GM23248 (cell line): ENCODE data around the gene UBASH3B. TPM values are rescaled to one million over a fixed set of nuclear protein-coding genes. Genes with fewer than 3 reads are reported as not detected.
A peak's percentile ranks its signal among the peaks of the same experiment; 100 is the strongest.

Experiments used
- DNase-seq: peaks from one replicate; pipeline ENCODE4 v3.0.0-alpha.2; 2015
- H2AFZ ChIP-seq: fragments of 200-600 bp; sonication (generic); 2 replicates; pipeline ENCODE4 v1.6.1; 2016; ENCODE audit warnings: antibody characterized with exemption
- H3F3A ChIP-seq: fragments of 200-600 bp; sonication (generic); 2 replicates; pipeline ENCODE4 v1.6.1; 2016; ENCODE audit warnings: mild to moderate bottlenecking, antibody characterized with exemption, mixed run types; ENCODE audit not compliant: insufficient read depth
- H3K27ac ChIP-seq: fragments of 200-600 bp; sonication (generic); 2 replicates; pipeline ENCODE4 v1.5.1; 2016; ENCODE audit warnings: mild to moderate bottlenecking
- H3K27me3 ChIP-seq: fragments of 200-600 bp; sonication (generic); replicated peaks from 2 replicates; pipeline ENCODE4 v1.6.1; 2016; ENCODE audit warnings: mild to moderate bottlenecking; ENCODE audit not compliant: insufficient read depth
- H3K36me3 ChIP-seq: fragments of 200-600 bp; sonication (generic); 2 replicates; pipeline ENCODE4 v1.6.1; 2016; ENCODE audit warnings: low read depth, mild to moderate bottlenecking
- H3K4me1 ChIP-seq: fragments of 200-600 bp; sonication (generic); 2 replicates; pipeline ENCODE4 v1.6.1; 2016; ENCODE audit warnings: mild to moderate bottlenecking; ENCODE audit not compliant: insufficient read depth
- H3K4me2 ChIP-seq: fragments of 200-600 bp; sonication (generic); one replicate; pipeline ENCODE4 v1.6.1; 2016; ENCODE audit warnings: mild to moderate bottlenecking; ENCODE audit not compliant: unreplicated experiment
- H3K4me3 ChIP-seq: fragments of 200-600 bp; sonication (generic); 2 replicates; pipeline ENCODE4 v1.5.1; 2016; ENCODE audit warnings: mild to moderate bottlenecking
- H3K79me2 ChIP-seq: fragments of 200-600 bp; sonication (generic); 2 replicates; pipeline ENCODE4 v1.6.1; 2016; ENCODE audit warnings: mild to moderate bottlenecking; ENCODE audit not compliant: insufficient read depth
- H3K9ac ChIP-seq: fragments of 200-600 bp; sonication (generic); 2 replicates; pipeline ENCODE4 v1.6.1; 2016; ENCODE audit warnings: mild to moderate bottlenecking
- H3K9me2 ChIP-seq: fragments of 200-600 bp; sonication (generic); 2 replicates; pipeline ENCODE4 v1.6.1; 2016; ENCODE audit warnings: mixed run types, mild to moderate bottlenecking, moderate library complexity; ENCODE audit not compliant: insufficient read depth
- H3K9me3 ChIP-seq: fragments of 200-600 bp; sonication (generic); one replicate; pipeline ENCODE4 v1.6.1; 2017; ENCODE audit warnings: low read depth
- H4K20me1 ChIP-seq: fragments of 200-600 bp; sonication (generic); 2 replicates; pipeline ENCODE4 v1.6.0; 2016; ENCODE audit not compliant: insufficient read depth
- EZH2 ChIP-seq: fragments of 200-600 bp; sonication (generic); IDR thresholded peaks from 2 replicates; pipeline ENCODE4 v1.6.1; 2018; ENCODE audit warnings: antibody characterized with exemption, mild to moderate bottlenecking; ENCODE audit not compliant: insufficient read depth, poor library complexity, severe bottlenecking
- EZH2phosphoT487 ChIP-seq: fragments of 200-600 bp; sonication (generic); IDR thresholded peaks from 2 replicates; pipeline ENCODE4 v1.6.1; 2018; ENCODE audit warnings: antibody characterized with exemption, moderate library complexity, mild to moderate bottlenecking, low read depth; ENCODE audit not compliant: insufficient read depth
- WGBS, 2 experiments: methylation state at CpG; one replicate each; pipeline ENCODE4 v1.1.6; 2015 to 2017; ENCODE audit warnings: low lambda C conversion rate in 2 of 2, low coverage in 1 of 2; ENCODE audit errors: missing lambda C conversion rate in 2 of 2; 5-methylcytosine and 5-hydroxymethylcytosine counted together
- in situ Hi-C: fragments of 300-500 bp; cut with MboI; formaldehyde crosslinking; loops from 2 replicates; pipeline ENCODE4 v1.15.0; 2020
- polyA plus RNA-seq: library from polyadenylated mRNA; unstranded; fragments of >200 nt; fragmentation: Nextera tagmentation; extraction: Ambion mirVana; gene quantifications from 2 replicates; pipeline ENCODE4 v1.2.1, GENCODE V29; 2016
- total RNA-seq: library from RNA; depleted of rRNA; stranded (reverse); fragments of >200 nt; shearing (Covaris generic); gene quantifications from 2 replicates; pipeline ENCODE4 v1.2.3, GENCODE V29; 2014

The UBASH3B gene
- total and polyA plus RNA-seq, 2 experiments from 2014 or later: 15.5 to 19.7 TPM

DNA sequence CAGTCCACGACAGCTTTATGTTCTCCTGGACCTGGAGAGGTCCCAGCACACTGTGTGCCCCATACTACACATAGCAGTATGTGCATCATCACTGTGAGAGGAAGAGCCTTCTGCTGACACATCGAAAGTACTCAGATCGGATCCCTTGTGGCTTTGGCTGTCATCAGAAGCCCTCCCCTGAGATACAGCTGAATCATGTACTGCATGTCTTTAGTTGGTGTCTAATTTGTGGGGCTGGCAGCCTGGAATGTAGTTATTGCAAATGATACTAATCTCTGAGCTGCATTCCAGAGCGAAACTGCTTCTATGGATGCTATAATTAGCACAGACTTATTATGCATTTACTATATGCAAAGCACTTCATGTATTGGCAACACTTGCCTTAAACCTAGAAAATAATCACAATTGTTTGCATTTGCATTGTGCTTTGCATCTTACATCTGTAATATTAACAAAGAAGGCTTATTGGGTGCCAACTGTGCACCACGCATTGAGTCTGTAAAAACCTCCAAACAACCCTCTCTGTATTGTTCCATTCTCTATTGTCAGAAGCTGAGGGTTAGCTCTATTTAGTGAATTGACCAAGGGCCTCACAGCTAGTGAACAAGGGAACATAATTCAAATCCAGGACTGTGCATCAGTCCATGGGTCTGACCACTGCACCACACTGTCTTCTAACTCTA lies 93.6 kb downstream of the UBASH3B start:
- Histone ChIP-seq H3K4me2 (peak overlapping the region; percentile 70), H3K9ac (no peak overlapping the region), H3K9me3 (no peaks in the 10 kb centered on the region), H3K36me3 (no peaks in the 10 kb centered on the region), H3F3A (peaks cover 22% of the 10 kb centered on the region), H3K27ac (peak overlapping the region; percentile 52), H2AFZ (no peak overlapping the region), H3K4me1 (peaks cover 29% of the 10 kb centered on the region), H4K20me1 (no peaks in the 10 kb centered on the region), H3K4me3 (peak overlapping the region; percentile 20; the same call in 1 of the 2 replicates), H3K79me2 (peaks cover 45% of the 10 kb centered on the region), H3K9me2 (no peaks in the 10 kb centered on the region), H3K27me3 (no peaks in the 10 kb centered on the region)
- 2 to 3% methylated on average over 5 of the region's 5 CpGs for WGBS, 2 experiments
- no peak for TF ChIP-seq EZH2
- peak; percentile 90 for TF ChIP-seq EZH2phosphoT487
- in situ Hi-C loops: no loop called here
- DNase-seq: peak; percentile 97

DNA sequence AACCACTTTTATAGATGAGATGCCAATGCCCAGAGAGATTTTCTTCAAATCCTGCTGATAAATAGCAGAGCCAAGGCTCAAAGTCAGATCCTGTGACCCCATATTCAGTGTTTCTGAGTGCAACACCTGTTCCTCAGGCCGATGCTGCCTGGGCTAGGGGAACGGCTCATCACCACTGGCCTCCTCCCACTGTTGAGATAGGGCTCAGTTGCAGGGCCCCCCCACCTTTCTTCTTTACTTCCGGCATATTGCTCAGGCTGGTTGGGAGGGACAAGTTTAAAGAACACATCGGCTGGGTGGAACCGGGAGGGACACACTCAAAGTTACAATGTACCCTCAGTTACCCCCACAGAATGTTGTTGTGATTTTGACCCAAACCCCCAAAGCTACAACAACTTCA lies 94.5 kb downstream of the UBASH3B start:
- 97 to 98% methylated on average over 5 of the region's 5 CpGs for WGBS, 2 experiments
- Histone ChIP-seq H3K79me2 (peaks cover 49% of the 10 kb centered on the region), H4K20me1 (no peaks in the 10 kb centered on the region), H3K4me1 (peaks cover 29% of the 10 kb centered on the region), H2AFZ (no peak overlapping the region), H3K9me2 (no peaks in the 10 kb centered on the region), H3K36me3 (no peaks in the 10 kb centered on the region), H3K27ac (no peak overlapping the region), H3K9ac (no peak overlapping the region), H3K4me3 (no peak overlapping the region), H3K27me3 (no peaks in the 10 kb centered on the region), H3F3A (peaks cover 22% of the 10 kb centered on the region), H3K9me3 (no peaks in the 10 kb centered on the region), H3K4me2 (no peak overlapping the region)
- TF ChIP-seq EZH2phosphoT487: no peak
- TF ChIP-seq EZH2: no peak
- no peak for DNase-seq
- in situ Hi-C loops: no loop called here

DNA sequence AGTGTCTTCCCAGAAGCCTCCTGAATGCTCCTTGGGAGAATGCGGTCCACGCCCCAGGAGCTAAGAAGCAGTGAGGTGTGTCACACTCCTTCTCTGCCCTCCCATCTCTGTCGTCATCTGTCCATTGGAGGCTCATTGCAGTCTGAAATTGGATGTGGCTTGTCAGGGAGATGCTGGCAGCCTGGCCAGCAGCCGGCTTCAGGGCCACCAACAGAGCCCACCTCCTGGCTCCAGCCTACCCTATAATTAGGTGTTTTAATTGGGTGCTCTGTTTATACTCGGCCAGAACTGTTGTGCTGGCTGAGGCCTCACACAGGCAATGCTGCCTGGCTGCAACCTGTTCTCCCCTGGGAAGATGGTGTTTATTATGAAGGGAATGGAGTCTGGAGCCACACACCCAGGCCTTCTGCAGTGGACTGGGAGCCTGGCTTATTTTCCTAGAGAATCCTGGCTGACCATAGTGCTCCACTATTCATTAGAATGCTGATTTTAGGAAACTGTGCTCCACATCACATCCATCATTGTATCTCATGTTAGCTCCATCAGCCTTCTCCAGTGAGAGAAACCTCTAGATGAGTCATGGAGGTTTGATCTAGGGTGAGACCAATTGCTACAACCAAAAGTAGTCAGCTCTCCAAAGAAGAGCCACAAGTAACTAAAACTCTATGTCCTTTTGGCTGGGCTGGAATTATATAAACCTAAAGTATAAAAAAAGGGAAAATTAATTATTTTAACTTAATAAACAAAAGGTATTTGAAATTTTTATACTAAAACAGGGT lies 96.0 kb downstream of the UBASH3B start:
- Histone ChIP-seq H3K9me3 (no peaks in the 10 kb centered on the region), H3K79me2 (peaks cover 57% of the 10 kb centered on the region), H3F3A (peaks cover 22% of the 10 kb centered on the region), H2AFZ (no peak overlapping the region), H3K4me1 (peaks cover 29% of the 10 kb centered on the region), H3K9ac (no peak overlapping the region), H3K9me2 (no peaks in the 10 kb centered on the region), H3K4me2 (no peak overlapping the region), H4K20me1 (no peaks in the 10 kb centered on the region), H3K27ac (no peak overlapping the region), H3K4me3 (no peak overlapping the region), H3K27me3 (no peaks in the 10 kb centered on the region), H3K36me3 (no peaks in the 10 kb centered on the region)
- in situ Hi-C loops: no loop called here
- DNase-seq: peak; percentile 70
- 96 to 97% methylated on average over 5 of the region's 5 CpGs for WGBS, 2 experiments
- TF ChIP-seq EZH2phosphoT487 (no peak), EZH2 (no peak)

- TF ChIP-seq EZH2phosphoT487: no peak
- TF ChIP-seq EZH2: no peak
- in situ Hi-C loops: no loop called here
Measured at GRCh38 chr11:122754028-122754427, 98.5 kb downstream of the UBASH3B start.

More at GRCh38 chr11:122754028-122754427, 98.5 kb downstream of the UBASH3B start:
- no peak overlapping the region for H2AFZ ChIP-seq
- no peaks in the 10 kb centered on the region for H3K9me3 ChIP-seq
- H3K27ac ChIP-seq: no peak overlapping the region
- H3K9ac ChIP-seq: no peak overlapping the region
- no peak overlapping the region for H3K4me2 ChIP-seq
- H3K4me1 ChIP-seq: peaks cover 25% of the 10 kb centered on the region
- H4K20me1 ChIP-seq: no peaks in the 10 kb centered on the region
- no peaks in the 10 kb centered on the region for H3K27me3 ChIP-seq
- DNase-seq: no peak
- no peak overlapping the region for H3K4me3 ChIP-seq
- H3K79me2 ChIP-seq: peaks cover 63% of the 10 kb centered on the region
- no peaks in the 10 kb centered on the region for H3K36me3 ChIP-seq
- peaks cover 4% of the 10 kb centered on the region for H3F3A ChIP-seq
- no peaks in the 10 kb centered on the region for H3K9me2 ChIP-seq
- 96 to 100% methylated on average over 3 of the region's 3 CpGs for WGBS, 2 experiments
